Measurements from ENCODE around the gene PDZD7. TPM values are rescaled to one million over a fixed set of nuclear protein-coding genes. Genes with fewer than 3 reads are reported as not detected.
A peak's percentile ranks its signal among the peaks of the same experiment; 100 is the strongest.

Gene PDZD7
- total and polyA plus RNA-seq, 2 of the 8 experiments (the other 6 are each of a cell fraction or from before 2014, with no cell fraction given) = 0.88 to 1.6 TPM

GRCh38 chr10:101062232-101063049 lies 31.5 kb upstream of the PDZD7 start:
- Histone ChIP-seq H3K9me3 (ENCODE audit: insufficient read depth in 2 of 2, low read depth in 1 of 2, low read length in 1 of 2) (no peaks in the 10 kb centered on the region), H3K14ac (ENCODE audit: insufficient read length) (no peak overlapping the region), H3K4me2 (ENCODE audit: insufficient read depth in 1 of 2, low read depth in 2 of 2, low read length in 2 of 2) (peak overlapping the region; percentile 67 to 93), H3K56ac (replicated peaks; ENCODE audit: insufficient read length, low read depth, low read length) (no peak overlapping the region), H4K91ac (replicated peaks; ENCODE audit: insufficient read length, low read length) (peak overlapping the region; percentile 51), H3K79me1 (ENCODE audit: low read depth, low read length) (no peaks in the 10 kb centered on the region), H4K8ac (ENCODE audit: extremely low read depth, insufficient read depth, low read length) (no peak overlapping the region), H2AFZ (ENCODE audit: low read length) (no peak overlapping the region), H2BK15ac (ENCODE audit: low read length) (0 out of 2 replicates have a peak overlapping the region, but pooled peaks have one; percentile 34), H2BK20ac (ENCODE audit: low read length) (peak overlapping the region; percentile 13; the same call in 1 of the 2 replicates), H2BK120ac (replicated peaks; ENCODE audit: low read depth, low read length) (no peak overlapping the region), H3K4me3 (ENCODE audit: extremely low read depth in 1 of 4, insufficient read depth in 2 of 4, low read depth in 3 of 4, low read length in 4 of 4) (peak overlapping the region; percentile 6 to 97 (median 94); a peak in 7 of 8 replicates), H3K36me3 (ENCODE audit: control insufficient read depth in 2 of 4, insufficient read depth in 4 of 4, low read length in 3 of 4) (no peaks in the 10 kb centered on the region; a peak in 1 of 8 replicates), H3K27ac (ENCODE audit: low read depth, low read length) (no peak overlapping the region), H3K4ac (replicated peaks; ENCODE audit: insufficient read length, low read depth, low read length) (no peak overlapping the region), H2BK12ac (ENCODE audit: low read depth, low read length) (peak overlapping the region; percentile 85; the same call in 1 of the 2 replicates), H3K23me2 (ENCODE audit: low read depth, low read length) (peaks cover 26% of the 10 kb centered on the region; the same call in 1 of the 2 replicates), H3K23ac (ENCODE audit: insufficient read length) (no peak overlapping the region), H3K18ac (ENCODE audit: extremely low read depth, low read length) (peak overlapping the region; percentile 79), H4K20me1 (replicated peaks in 1 of 2; ENCODE audit: control insufficient read depth in 1 of 2, insufficient read depth in 2 of 2, low read length in 2 of 2) (peaks cover 8 to 25% of the 10 kb centered on the region in 2 experiments), H3K9ac (replicated peaks in 1 of 4; ENCODE audit: extremely low read depth in 1 of 4, low read depth in 3 of 4, low read length in 3 of 4) (no peak overlapping the region), H4K5ac (ENCODE audit: insufficient read length, low read depth, low read length) (no peak overlapping the region), H3K4me1 (replicated peaks in 1 of 4; ENCODE audit: control insufficient read depth in 3 of 4, insufficient read depth in 4 of 4, low read length in 3 of 4) (peaks cover 4 to 39% (median 23%) of the 10 kb centered on the region in 4 experiments), H2AK5ac (ENCODE audit: low read depth, low read length) (no peak overlapping the region), H3K27me3 (replicated peaks in 1 of 4; ENCODE audit: control insufficient read depth in 3 of 4, extremely low read depth in 1 of 4, insufficient read depth in 3 of 4, low read length in 3 of 4) (peaks cover 53 to 64% (median 59%) of the 10 kb centered on the region in 4 experiments), H3K79me2 (ENCODE audit: control insufficient read depth in 1 of 2, insufficient read depth in 2 of 2, low read length in 2 of 2) (peaks cover 0 to 3% of the 10 kb centered on the region in 2 experiments; a peak in 1 of 4 replicates), H2BK5ac (ENCODE audit: low read depth, low read length) (no peak overlapping the region)
- ChIA-PET POLR2A (ENCODE audit: partially characterized antibody) (interaction anchor here (0.8 to 8.4 kb wide), 6 partner anchors 14 to 156 kb away, joined by 3 to 85 read pairs (median 4); no protein-coding TSS in a partner anchor), CTCF (ENCODE audit: partially characterized antibody) (interaction anchor here (0.6 to 59.5 kb wide), 11 partner anchors 12 to 1348 kb away, joined by 3 to 2176 read pairs (median 5); partner anchors contain the start of genes KAZALD1, PDZD7 and SFXN3)
- DNase-seq (ENCODE audit: low read depth in 1 of 2, low spot score in 2 of 2) = peak in 1 of 2 experiments; percentile 81
- no peak for FAIRE-seq
- 4% methylated on average over 46 of the region's 63 CpGs; no CpG with 5 or more reads in 1 of the 2 experiments for WGBS, 2 experiments (ENCODE audit: extremely low coverage in 1 of 2, insufficient coverage in 1 of 2, insufficient read length in 1 of 2, insufficient replicate concordance in 2 of 2, low coverage in 1 of 2, low lambda C conversion rate in 2 of 2, missing lambda C conversion rate in 1 of 2)
- TF ChIP-seq BACH1 (IDR thresholded peaks at IDR 0.05; ENCODE audit: low read length) (no peak), CHD1 (IDR thresholded peaks at IDR 0.05; ENCODE audit: low read depth, low read length) (no peak), RBBP5 (IDR thresholded peaks at IDR 0.05; ENCODE audit: borderline replicate concordance, low read depth, low read length) (no peak), HDAC2 (IDR thresholded peaks at IDR 0.05; ENCODE audit: borderline replicate concordance in 1 of 2, low read depth in 2 of 2, low read length in 2 of 2) (no peak), TAF7 (optimal IDR thresholded peaks at IDR 0.05; ENCODE audit: borderline replicate concordance, low read depth, low read length) (peak; percentile 16), RNF2 (IDR thresholded peaks at IDR 0.05; ENCODE audit: borderline replicate concordance, low read depth, low read length, missing control alignments, poor library complexity, severe bottlenecking) (peak; percentile 58), SP2 (IDR thresholded peaks at IDR 0.05; ENCODE audit: low read length) (no peak), NANOG (IDR thresholded peaks at IDR 0.05; ENCODE audit: insufficient read depth, low read depth, low read length, poor library complexity, severe bottlenecking) (no peak), SP4 (IDR thresholded peaks at IDR 0.05; ENCODE audit: low read length) (no peak), TEAD4 (IDR thresholded peaks at IDR 0.05; ENCODE audit: low read depth, low read length) (peak; percentile 30; the same call in 1 of the 2 replicates)

All from H1 (cell line).